Measurements from ENCODE around the gene VASH1.
"Not testable (repeated sequence)": the region's sequence is repeated elsewhere in the genome, so short reads cannot be mapped to it uniquely, and the experiment has no call there.

DNA sequence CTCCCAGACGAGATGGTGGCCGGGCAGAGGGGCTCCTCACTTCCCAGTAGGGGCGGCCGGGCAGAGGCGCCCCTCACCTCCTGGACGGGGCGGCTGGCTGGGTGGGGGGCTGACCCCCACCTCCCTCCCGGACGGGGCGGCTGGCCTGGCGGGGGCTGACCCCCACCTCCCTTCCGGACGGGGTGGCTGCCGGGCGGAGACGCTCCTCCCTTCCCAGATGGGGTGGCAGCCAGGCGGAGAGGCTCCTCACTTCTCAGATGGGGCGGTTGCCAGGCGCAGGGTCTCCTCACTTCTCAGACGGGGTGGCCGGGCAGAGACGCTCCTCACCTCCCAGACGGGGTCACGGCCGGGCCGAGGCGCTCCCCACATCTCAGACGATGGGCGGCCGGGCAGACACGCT, 26.8 kb upstream of the VASH1 start:
- TF ChIP-seq, protein P1, sequence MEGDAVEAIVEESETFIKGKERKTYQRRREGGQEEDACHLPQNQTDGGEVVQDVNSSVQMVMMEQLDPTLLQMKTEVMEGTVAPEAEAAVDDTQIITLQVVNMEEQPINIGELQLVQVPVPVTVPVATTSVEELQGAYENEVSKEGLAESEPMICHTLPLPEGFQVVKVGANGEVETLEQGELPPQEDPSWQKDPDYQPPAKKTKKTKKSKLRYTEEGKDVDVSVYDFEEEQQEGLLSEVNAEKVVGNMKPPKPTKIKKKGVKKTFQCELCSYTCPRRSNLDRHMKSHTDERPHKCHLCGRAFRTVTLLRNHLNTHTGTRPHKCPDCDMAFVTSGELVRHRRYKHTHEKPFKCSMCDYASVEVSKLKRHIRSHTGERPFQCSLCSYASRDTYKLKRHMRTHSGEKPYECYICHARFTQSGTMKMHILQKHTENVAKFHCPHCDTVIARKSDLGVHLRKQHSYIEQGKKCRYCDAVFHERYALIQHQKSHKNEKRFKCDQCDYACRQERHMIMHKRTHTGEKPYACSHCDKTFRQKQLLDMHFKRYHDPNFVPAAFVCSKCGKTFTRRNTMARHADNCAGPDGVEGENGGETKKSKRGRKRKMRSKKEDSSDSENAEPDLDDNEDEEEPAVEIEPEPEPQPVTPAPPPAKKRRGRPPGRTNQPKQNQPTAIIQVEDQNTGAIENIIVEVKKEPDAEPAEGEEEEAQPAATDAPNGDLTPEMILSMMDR (IDR thresholded peaks at IDR 0.05), result not testable (repeated sequence)
- not testable (repeated sequence) for TF ChIP-seq POLR2A (IDR thresholded peaks at IDR 0.05)
